Measurements from ENCODE around the gene UBE2O. TPM values are rescaled to one million over a fixed set of nuclear protein-coding genes. Genes with fewer than 3 reads are reported as not detected.

UBE2O gene
- total RNA-seq, 1 experiment from 2014 or later, result 19.5 TPM

GRCh38 chr17:76478097-76478496 is 25.1 kb upstream of the UBE2O start:
- intact Hi-C loops (cut with micrococcal nuclease), result no loop called here
- Mint-ChIP-seq H3K4me3 (ENCODE audit: unreplicated experiment) (no peak overlapping the region), H3K36me3 (ENCODE audit: insufficient read depth, unreplicated experiment) (peaks cover 27% of the 10 kb centered on the region), H3K27me3 (ENCODE audit: insufficient read depth, unreplicated experiment) (no peaks in the 10 kb centered on the region), H3K4me1 (ENCODE audit: insufficient read depth, unreplicated experiment) (no peaks in the 10 kb centered on the region), H3K9me3 (ENCODE audit: unreplicated experiment) (no peaks in the 10 kb centered on the region), H3K27ac (ENCODE audit: low read depth, unreplicated experiment) (no peak overlapping the region)
- CTCF ChIA-PET, result interaction anchor here (0.7 to 1.9 kb wide), 7 partner anchors 11 to 1175 kb away, joined by 3 to 7 read pairs (median 5); partner anchors contain the start of gene AANAT
- no peak for DNase-seq (ENCODE audit: unreplicated experiment)
- POLR2A ChIA-PET, result interaction anchor here (0.5 to 2.2 kb wide), 4 partner anchors 8 to 255 kb away, joined by 3 to 5 read pairs (median 4); no protein-coding TSS in a partner anchor
- TF ChIP-seq CTCF (IDR thresholded peaks at IDR 0.05; ENCODE audit: unreplicated experiment), result no peak
- BruUV-seq (replicated peaks), result no TSS peak

GRCh38 chr17:76477576-76477975 is 24.6 kb upstream of the UBE2O start:
- H3K27me3 Mint-ChIP-seq (ENCODE audit: insufficient read depth, unreplicated experiment), result no peaks in the 10 kb centered on the region
- ChIA-PET CTCF (interaction anchor here (0.6 to 1.9 kb wide), 7 partner anchors 11 to 79 kb away, joined by 3 to 7 read pairs (median 5); partner anchors contain the start of gene AANAT), POLR2A (interaction anchor here (0.8 to 2.2 kb wide), 3 partner anchors 8 to 256 kb away, joined by 3 to 5 read pairs (median 4); no protein-coding TSS in a partner anchor)
- no peak overlapping the region for H3K27ac Mint-ChIP-seq (ENCODE audit: low read depth, unreplicated experiment)
- H3K9me3 Mint-ChIP-seq (ENCODE audit: unreplicated experiment), result no peaks in the 10 kb centered on the region
- intact Hi-C loops (cut with micrococcal nuclease), result no loop called here
- H3K4me3 Mint-ChIP-seq (ENCODE audit: unreplicated experiment), result no peak overlapping the region
- H3K36me3 Mint-ChIP-seq (ENCODE audit: insufficient read depth, unreplicated experiment), result peaks cover 27% of the 10 kb centered on the region
- no TSS peak for BruUV-seq (replicated peaks)
- H3K4me1 Mint-ChIP-seq (ENCODE audit: insufficient read depth, unreplicated experiment), result no peaks in the 10 kb centered on the region
- no peak for DNase-seq (ENCODE audit: unreplicated experiment)
- no peak for TF ChIP-seq CTCF (IDR thresholded peaks at IDR 0.05; ENCODE audit: unreplicated experiment)

DNA sequence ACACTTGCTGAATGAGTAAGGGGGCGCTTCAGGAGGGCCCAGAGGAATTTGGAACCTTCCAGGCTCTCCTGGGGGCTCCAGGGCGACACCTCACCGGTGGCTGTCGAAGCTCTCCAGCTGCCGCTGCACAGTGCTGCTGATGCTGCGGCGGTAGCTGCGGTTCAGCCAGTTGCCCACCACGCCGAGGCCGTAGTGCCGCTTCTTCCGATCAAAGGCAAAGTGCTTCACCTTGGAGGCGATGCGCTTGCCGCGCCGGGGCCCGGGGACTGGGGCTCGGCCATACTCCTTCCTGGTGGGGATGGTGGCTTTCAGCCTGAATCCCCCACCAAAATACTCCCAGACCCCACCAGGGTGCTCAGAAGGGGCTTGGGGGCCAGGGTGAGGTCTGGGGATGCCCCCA is 23.8 kb upstream of the UBE2O start:
- no peaks in the 10 kb centered on the region for H3K9me3 Mint-ChIP-seq (ENCODE audit: unreplicated experiment)
- intact Hi-C loops (cut with micrococcal nuclease), result no loop called here
- TF ChIP-seq CTCF (IDR thresholded peaks at IDR 0.05; ENCODE audit: unreplicated experiment), result no peak
- ChIA-PET CTCF (interaction anchor here (0.5 to 1.9 kb wide), 7 partner anchors 10 to 169 kb away, joined by 3 to 7 read pairs (median 5); partner anchors contain the start of genes AANAT and QRICH2), POLR2A (no interaction called here)
- no peaks in the 10 kb centered on the region for H3K27me3 Mint-ChIP-seq (ENCODE audit: insufficient read depth, unreplicated experiment)
- peaks cover 23% of the 10 kb centered on the region for H3K36me3 Mint-ChIP-seq (ENCODE audit: insufficient read depth, unreplicated experiment)
- no peak overlapping the region for H3K4me3 Mint-ChIP-seq (ENCODE audit: unreplicated experiment)
- H3K4me1 Mint-ChIP-seq (ENCODE audit: insufficient read depth, unreplicated experiment), result no peaks in the 10 kb centered on the region
- H3K27ac Mint-ChIP-seq (ENCODE audit: low read depth, unreplicated experiment), result no peak overlapping the region
- DNase-seq (ENCODE audit: unreplicated experiment), result no peak
- no TSS peak for BruUV-seq (replicated peaks)

GRCh38 chr17:76475302-76475701 is 22.4 kb upstream of the UBE2O start:
- no peaks in the 10 kb centered on the region for H3K27me3 Mint-ChIP-seq (ENCODE audit: insufficient read depth, unreplicated experiment)
- H3K4me1 Mint-ChIP-seq (ENCODE audit: insufficient read depth, unreplicated experiment), result no peaks in the 10 kb centered on the region
- H3K4me3 Mint-ChIP-seq (ENCODE audit: unreplicated experiment), result no peak overlapping the region
- H3K27ac Mint-ChIP-seq (ENCODE audit: low read depth, unreplicated experiment), result no peak overlapping the region
- intact Hi-C loops (cut with micrococcal nuclease), result no loop called here
- no TSS peak for BruUV-seq (replicated peaks)
- peaks cover 22% of the 10 kb centered on the region for H3K36me3 Mint-ChIP-seq (ENCODE audit: insufficient read depth, unreplicated experiment)
- TF ChIP-seq CTCF (IDR thresholded peaks at IDR 0.05; ENCODE audit: unreplicated experiment), result no peak
- H3K9me3 Mint-ChIP-seq (ENCODE audit: unreplicated experiment), result no peaks in the 10 kb centered on the region
- POLR2A ChIA-PET, result no interaction called here
- no peak for DNase-seq (ENCODE audit: unreplicated experiment)
- CTCF ChIA-PET, result interaction anchor here (0.6 to 2.2 kb wide), 4 partner anchors 9 to 1519 kb away, joined by 3 to 12 read pairs (median 6); no protein-coding TSS in a partner anchor

Data from MCF 10A (cell line).